ENCODE measurements around the gene GPHN. TPM values are rescaled to one million over a fixed set of nuclear protein-coding genes. Genes with fewer than 3 reads are reported as not detected.

GPHN gene
- polyA plus RNA-seq, 2 of the 4 experiments (the other 2 are of a cell fraction), result 12.7 to 15.5 TPM

DNA sequence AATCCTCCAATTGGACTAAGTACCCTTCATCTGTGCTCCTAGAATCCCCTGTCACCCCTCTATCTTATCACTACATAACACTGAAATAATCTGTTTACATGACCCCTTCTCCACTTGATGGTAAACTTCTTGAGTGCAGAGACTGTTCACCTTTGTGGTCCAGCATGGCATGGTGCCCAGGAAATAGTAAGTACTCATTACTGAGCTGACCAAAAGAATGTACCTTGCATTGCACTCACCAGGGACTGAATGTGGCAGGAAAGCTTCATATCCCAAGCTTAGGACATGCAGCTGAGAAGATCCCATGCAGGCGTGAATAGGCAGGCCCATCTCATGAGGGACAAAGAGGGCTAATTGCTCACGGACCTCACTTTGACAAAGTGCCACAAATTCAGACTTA lies 679.9 kb downstream of the GPHN start:
- peak overlapping the region; percentile 59 for H3K4me2 ChIP-seq
- peak; percentile 49 to 55; a peak in 4 of 6 replicates for ATAC-seq

GRCh38 chr14:67188326-67188725 lies 680.4 kb downstream of the GPHN start:
- no peak for DNase-seq (ENCODE audit: low read depth in 1 of 2, low spot score in 1 of 2)
- H3K4me2 ChIP-seq, result peak overlapping the region; percentile 59; the same call in 2 of the 3 replicates

More for the DNA sequence above, 679.9 kb downstream of the GPHN start:
- Histone ChIP-seq H3K4me1 (peaks cover 23% of the 10 kb centered on the region), H3K9me3 (no peaks in the 10 kb centered on the region), H3K4me3 (no peak overlapping the region), H3K27ac (peak overlapping the region; percentile 10 to 65; a peak in 4 of 6 replicates)
- POLR2A ChIA-PET, result interaction anchor here (1.1 kb wide), 1 partner anchor 53 kb away, joined by 5 read pairs; the partner anchor contains the start of gene PALS1
- TF ChIP-seq CBX2 (IDR thresholded peaks at IDR 0.05; ENCODE audit: borderline replicate concordance, low read depth), result no peak
- no peak for TF ChIP-seq TP53 (CRISPR knock-in tag; IDR thresholded peaks at IDR 0.05)
- TF ChIP-seq RARB (CRISPR knock-in tag; IDR thresholded peaks at IDR 0.05), result no peak
- TF ChIP-seq, protein P1, sequence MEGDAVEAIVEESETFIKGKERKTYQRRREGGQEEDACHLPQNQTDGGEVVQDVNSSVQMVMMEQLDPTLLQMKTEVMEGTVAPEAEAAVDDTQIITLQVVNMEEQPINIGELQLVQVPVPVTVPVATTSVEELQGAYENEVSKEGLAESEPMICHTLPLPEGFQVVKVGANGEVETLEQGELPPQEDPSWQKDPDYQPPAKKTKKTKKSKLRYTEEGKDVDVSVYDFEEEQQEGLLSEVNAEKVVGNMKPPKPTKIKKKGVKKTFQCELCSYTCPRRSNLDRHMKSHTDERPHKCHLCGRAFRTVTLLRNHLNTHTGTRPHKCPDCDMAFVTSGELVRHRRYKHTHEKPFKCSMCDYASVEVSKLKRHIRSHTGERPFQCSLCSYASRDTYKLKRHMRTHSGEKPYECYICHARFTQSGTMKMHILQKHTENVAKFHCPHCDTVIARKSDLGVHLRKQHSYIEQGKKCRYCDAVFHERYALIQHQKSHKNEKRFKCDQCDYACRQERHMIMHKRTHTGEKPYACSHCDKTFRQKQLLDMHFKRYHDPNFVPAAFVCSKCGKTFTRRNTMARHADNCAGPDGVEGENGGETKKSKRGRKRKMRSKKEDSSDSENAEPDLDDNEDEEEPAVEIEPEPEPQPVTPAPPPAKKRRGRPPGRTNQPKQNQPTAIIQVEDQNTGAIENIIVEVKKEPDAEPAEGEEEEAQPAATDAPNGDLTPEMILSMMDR (IDR thresholded peaks at IDR 0.05), result no peak
- no peak for TF ChIP-seq RFX5 (IDR thresholded peaks at IDR 0.05)
- TF ChIP-seq, protein P2, sequence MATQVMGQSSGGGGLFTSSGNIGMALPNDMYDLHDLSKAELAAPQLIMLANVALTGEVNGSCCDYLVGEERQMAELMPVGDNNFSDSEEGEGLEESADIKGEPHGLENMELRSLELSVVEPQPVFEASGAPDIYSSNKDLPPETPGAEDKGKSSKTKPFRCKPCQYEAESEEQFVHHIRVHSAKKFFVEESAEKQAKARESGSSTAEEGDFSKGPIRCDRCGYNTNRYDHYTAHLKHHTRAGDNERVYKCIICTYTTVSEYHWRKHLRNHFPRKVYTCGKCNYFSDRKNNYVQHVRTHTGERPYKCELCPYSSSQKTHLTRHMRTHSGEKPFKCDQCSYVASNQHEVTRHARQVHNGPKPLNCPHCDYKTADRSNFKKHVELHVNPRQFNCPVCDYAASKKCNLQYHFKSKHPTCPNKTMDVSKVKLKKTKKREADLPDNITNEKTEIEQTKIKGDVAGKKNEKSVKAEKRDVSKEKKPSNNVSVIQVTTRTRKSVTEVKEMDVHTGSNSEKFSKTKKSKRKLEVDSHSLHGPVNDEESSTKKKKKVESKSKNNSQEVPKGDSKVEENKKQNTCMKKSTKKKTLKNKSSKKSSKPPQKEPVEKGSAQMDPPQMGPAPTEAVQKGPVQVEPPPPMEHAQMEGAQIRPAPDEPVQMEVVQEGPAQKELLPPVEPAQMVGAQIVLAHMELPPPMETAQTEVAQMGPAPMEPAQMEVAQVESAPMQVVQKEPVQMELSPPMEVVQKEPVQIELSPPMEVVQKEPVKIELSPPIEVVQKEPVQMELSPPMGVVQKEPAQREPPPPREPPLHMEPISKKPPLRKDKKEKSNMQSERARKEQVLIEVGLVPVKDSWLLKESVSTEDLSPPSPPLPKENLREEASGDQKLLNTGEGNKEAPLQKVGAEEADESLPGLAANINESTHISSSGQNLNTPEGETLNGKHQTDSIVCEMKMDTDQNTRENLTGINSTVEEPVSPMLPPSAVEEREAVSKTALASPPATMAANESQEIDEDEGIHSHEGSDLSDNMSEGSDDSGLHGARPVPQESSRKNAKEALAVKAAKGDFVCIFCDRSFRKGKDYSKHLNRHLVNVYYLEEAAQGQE (IDR thresholded peaks at IDR 0.05), result no peak
- CTCF ChIA-PET, result interaction anchor here (0.8 to 1.7 kb wide), 3 partner anchors 21 to 132 kb away, joined by 3 to 5 read pairs (median 3); no protein-coding TSS in a partner anchor
- FAIRE-seq, result no peak
- peak in 1 of 2 experiments; percentile 29 for DNase-seq (ENCODE audit: low read depth in 1 of 2, low spot score in 1 of 2)
- 82% methylated on average over 2 of the region's 2 CpGs for WGBS (ENCODE audit: missing lambda C conversion rate)

More at GRCh38 chr14:67188326-67188725, 680.4 kb downstream of the GPHN start:
- FAIRE-seq (no peak), ATAC-seq (no peak)
- Histone ChIP-seq H3K9me3 (no peaks in the 10 kb centered on the region), H3K4me1 (peaks cover 23% of the 10 kb centered on the region), H3K4me3 (no peak overlapping the region), H3K27ac (no peak overlapping the region)
- ChIA-PET POLR2A (no interaction called here), CTCF (no interaction called here)
- no peak for TF ChIP-seq EHF (CRISPR knock-in tag; IDR thresholded peaks at IDR 0.05)
- TF ChIP-seq, protein P3, sequence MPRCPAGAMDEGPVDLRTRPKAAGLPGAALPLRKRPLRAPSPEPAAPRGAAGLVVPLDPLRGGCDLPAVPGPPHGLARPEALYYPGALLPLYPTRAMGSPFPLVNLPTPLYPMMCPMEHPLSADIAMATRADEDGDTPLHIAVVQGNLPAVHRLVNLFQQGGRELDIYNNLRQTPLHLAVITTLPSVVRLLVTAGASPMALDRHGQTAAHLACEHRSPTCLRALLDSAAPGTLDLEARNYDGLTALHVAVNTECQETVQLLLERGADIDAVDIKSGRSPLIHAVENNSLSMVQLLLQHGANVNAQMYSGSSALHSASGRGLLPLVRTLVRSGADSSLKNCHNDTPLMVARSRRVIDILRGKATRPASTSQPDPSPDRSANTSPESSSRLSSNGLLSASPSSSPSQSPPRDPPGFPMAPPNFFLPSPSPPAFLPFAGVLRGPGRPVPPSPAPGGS (IDR thresholded peaks at IDR 0.05), result no peak
- TF ChIP-seq HEYL (CRISPR knock-in tag; IDR thresholded peaks at IDR 0.05), result no peak
- no peak for TF ChIP-seq CHD2 (IDR thresholded peaks at IDR 0.05; ENCODE audit: low read length, partially characterized antibody)
- no peak for TF ChIP-seq CEBPB (IDR thresholded peaks at IDR 0.05)
- TF ChIP-seq TP53 (CRISPR knock-in tag; IDR thresholded peaks at IDR 0.05), result no peak
- no peak for TF ChIP-seq MAX (IDR thresholded peaks at IDR 0.05)
- TF ChIP-seq CBX8 (IDR thresholded peaks at IDR 0.05), result no peak
- TF ChIP-seq ZSCAN20 (CRISPR knock-in tag; IDR thresholded peaks at IDR 0.05), result no peak
- no peak for TF ChIP-seq NPAS2 (CRISPR knock-in tag; IDR thresholded peaks at IDR 0.05; ENCODE audit: borderline replicate concordance)
- TF ChIP-seq BHLHE40 (IDR thresholded peaks at IDR 0.05; ENCODE audit: low read depth, low read length), result no peak
- no peak for TF ChIP-seq HOXB13 (CRISPR knock-in tag; IDR thresholded peaks at IDR 0.05; ENCODE audit: low read depth)
- TF ChIP-seq CHD4 (IDR thresholded peaks at IDR 0.05; ENCODE audit: borderline replicate concordance), result no peak
- TF ChIP-seq HOXB5 (CRISPR knock-in tag; IDR thresholded peaks at IDR 0.05), result no peak
- TF ChIP-seq, protein P1 (IDR thresholded peaks at IDR 0.05), result no peak
- no peak for TF ChIP-seq FOSB (CRISPR knock-in tag; IDR thresholded peaks at IDR 0.05)
- TF ChIP-seq SMC3 (IDR thresholded peaks at IDR 0.05), result no peak
- 93% methylated on average over 4 of the region's 4 CpGs for WGBS (ENCODE audit: missing lambda C conversion rate)

Data from A549 (cell line).